BE2C (cell line): ENCODE data around the gene OR9I1.

Source experiments
- DNase-seq: peaks from one replicate; pipeline ENCODE4 v3.0.0-alpha.2; 2020
- H3K27me3 ChIP-seq: fragments of 250-450 bp; sonication (Bioruptor Pico); 2 replicates; pipeline ENCODE4 v1.5.1; 2020; ENCODE audit warnings: mild to moderate bottlenecking
- H3K36me3 ChIP-seq: fragments of 250-450 bp; sonication (Bioruptor Pico); 2 replicates; pipeline ENCODE4 v1.5.1; 2020; ENCODE audit warnings: mild to moderate bottlenecking
- H3K4me1 ChIP-seq: fragments of 250-450 bp; sonication (Bioruptor Pico); 2 replicates; pipeline ENCODE4 v1.5.1; 2020
- H3K4me3 ChIP-seq: 2 replicates; pipeline ENCODE4 v1.5.1; 2011; ENCODE audit warnings: low read depth, low read length
- H3K9me3 ChIP-seq: fragments of 250-450 bp; sonication (Bioruptor Pico); 2 replicates; pipeline ENCODE4 v1.5.1; 2020
- TF ChIP-seq, protein P1 (sequence below): IDR thresholded peaks from 2 replicates; pipeline ENCODE4 v1.5.1; 2012; ENCODE audit warnings: mild to moderate bottlenecking, low read depth, low read length

OR9I1 gene

GRCh38 chr11:58135171-58135570, 9.8 kb upstream of the OR9I1 start:
- no peaks in the 10 kb centered on the region for H3K4me1 ChIP-seq
- no peaks in the 10 kb centered on the region for H3K9me3 ChIP-seq
- DNase-seq, result no peak
- H3K4me3 ChIP-seq, result no peak overlapping the region
- TF ChIP-seq, protein P1, sequence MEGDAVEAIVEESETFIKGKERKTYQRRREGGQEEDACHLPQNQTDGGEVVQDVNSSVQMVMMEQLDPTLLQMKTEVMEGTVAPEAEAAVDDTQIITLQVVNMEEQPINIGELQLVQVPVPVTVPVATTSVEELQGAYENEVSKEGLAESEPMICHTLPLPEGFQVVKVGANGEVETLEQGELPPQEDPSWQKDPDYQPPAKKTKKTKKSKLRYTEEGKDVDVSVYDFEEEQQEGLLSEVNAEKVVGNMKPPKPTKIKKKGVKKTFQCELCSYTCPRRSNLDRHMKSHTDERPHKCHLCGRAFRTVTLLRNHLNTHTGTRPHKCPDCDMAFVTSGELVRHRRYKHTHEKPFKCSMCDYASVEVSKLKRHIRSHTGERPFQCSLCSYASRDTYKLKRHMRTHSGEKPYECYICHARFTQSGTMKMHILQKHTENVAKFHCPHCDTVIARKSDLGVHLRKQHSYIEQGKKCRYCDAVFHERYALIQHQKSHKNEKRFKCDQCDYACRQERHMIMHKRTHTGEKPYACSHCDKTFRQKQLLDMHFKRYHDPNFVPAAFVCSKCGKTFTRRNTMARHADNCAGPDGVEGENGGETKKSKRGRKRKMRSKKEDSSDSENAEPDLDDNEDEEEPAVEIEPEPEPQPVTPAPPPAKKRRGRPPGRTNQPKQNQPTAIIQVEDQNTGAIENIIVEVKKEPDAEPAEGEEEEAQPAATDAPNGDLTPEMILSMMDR, result no peak
- H3K36me3 ChIP-seq, result no peaks in the 10 kb centered on the region
- H3K27me3 ChIP-seq, result no peaks in the 10 kb centered on the region

DNA sequence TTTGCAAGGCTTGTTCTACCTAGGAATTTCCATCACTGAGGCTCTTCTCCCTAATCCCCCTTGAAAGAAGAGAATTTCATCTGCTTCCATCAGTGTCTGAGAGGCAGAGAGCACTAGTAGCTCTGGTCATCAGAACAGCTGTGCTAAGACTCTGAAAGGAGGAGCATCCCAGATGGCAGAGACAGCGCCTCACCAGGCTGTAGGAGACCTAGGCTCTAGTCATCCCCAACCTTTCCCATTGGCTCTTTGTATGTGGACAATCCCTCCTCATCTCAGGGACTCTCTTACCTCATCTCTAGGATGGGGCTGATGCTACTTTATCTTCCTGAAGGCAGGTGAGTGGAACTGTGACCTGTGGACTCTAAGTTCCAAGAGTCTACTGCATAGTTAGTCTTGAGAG, 8.8 kb upstream of the OR9I1 start:
- Histone ChIP-seq H3K36me3 (no peaks in the 10 kb centered on the region), H3K4me3 (no peak overlapping the region), H3K4me1 (no peaks in the 10 kb centered on the region), H3K27me3 (no peaks in the 10 kb centered on the region), H3K9me3 (no peaks in the 10 kb centered on the region)
- DNase-seq, result no peak
- TF ChIP-seq, protein P1, result no peak

GRCh38 chr11:58133309-58134076, 8.2 kb upstream of the OR9I1 start:
- no peak for DNase-seq
- Histone ChIP-seq H3K9me3 (no peaks in the 10 kb centered on the region), H3K36me3 (no peaks in the 10 kb centered on the region), H3K4me3 (no peak overlapping the region), H3K27me3 (no peaks in the 10 kb centered on the region), H3K4me1 (no peaks in the 10 kb centered on the region)
- TF ChIP-seq, protein P1, result no peak

DNA sequence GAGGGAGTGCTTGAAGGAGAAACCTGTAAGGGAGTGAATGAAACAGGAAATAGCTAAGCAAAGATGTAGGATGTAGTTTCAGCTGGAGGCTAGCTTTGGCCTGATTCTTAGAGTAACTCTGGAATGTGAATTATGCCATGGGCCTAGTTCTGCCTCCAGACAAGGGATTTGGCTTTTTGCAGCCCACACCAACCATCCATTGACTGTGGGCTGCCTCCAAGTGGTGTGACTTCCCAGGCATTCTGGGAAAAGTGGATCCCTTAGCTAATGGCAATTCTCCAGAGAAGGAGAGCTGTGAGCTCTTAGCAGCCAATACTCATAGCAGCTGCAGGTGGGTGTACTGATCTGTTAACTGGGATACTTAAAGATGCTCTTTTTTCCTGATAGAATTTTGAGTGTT, 2.0 kb upstream of the OR9I1 start:
- Histone ChIP-seq H3K9me3 (no peaks in the 10 kb centered on the region), H3K4me1 (no peaks in the 10 kb centered on the region), H3K4me3 (no peak overlapping the region), H3K36me3 (no peaks in the 10 kb centered on the region), H3K27me3 (no peaks in the 10 kb centered on the region)
- no peak for DNase-seq
- TF ChIP-seq, protein P1, result no peak

DNA sequence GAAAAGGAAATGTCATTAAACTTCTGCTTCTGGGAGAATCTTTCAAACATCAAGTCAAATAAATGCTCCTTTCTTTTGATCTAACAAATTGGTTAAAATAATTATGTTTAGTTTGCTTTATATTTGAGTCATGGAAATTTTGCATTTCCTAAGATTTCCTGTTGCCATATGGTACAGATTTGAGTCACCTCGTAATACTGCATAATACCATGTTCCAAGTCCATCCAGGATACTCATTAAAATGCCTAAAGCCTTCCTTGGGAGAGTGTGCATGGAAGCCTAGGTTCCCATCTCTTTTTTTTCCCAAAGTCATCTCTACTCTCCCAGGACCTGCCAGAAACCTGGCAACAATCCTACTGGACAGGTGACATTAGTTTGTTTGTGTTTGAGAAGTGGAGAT, 4.2 kb downstream of the OR9I1 start:
- TF ChIP-seq, protein P1, result no peak
- no peaks in the 10 kb centered on the region for H3K9me3 ChIP-seq

GRCh38 chr11:58097437-58097836, 27.9 kb downstream of the OR9I1 start:
- Histone ChIP-seq H3K36me3 (no peaks in the 10 kb centered on the region), H3K9me3 (no peaks in the 10 kb centered on the region), H3K4me1 (no peaks in the 10 kb centered on the region), H3K4me3 (no peak overlapping the region), H3K27me3 (no peaks in the 10 kb centered on the region)
- no peak for DNase-seq
- TF ChIP-seq, protein P1, result no peak

More for the DNA sequence above, 4.2 kb downstream of the OR9I1 start:
- no peaks in the 10 kb centered on the region for H3K36me3 ChIP-seq
- H3K4me1 ChIP-seq, result no peaks in the 10 kb centered on the region
- DNase-seq, result no peak
- H3K4me3 ChIP-seq, result no peak overlapping the region
- H3K27me3 ChIP-seq, result no peaks in the 10 kb centered on the region
